Mucosa of descending colon (tissue), 3 donors: ENCODE measurements around the gene LRRTM4. TPM values are rescaled to one million over a fixed set of nuclear protein-coding genes. Genes with fewer than 3 reads are reported as not detected.

Experiments used
- ATAC-seq: fragments of 200-7000 bp; cut with Tn5 transposase; one replicate; pipeline ENCODE4 v1.9.1; 2020; ENCODE audit warnings: mild to moderate bottlenecking, moderate library complexity
- DNase-seq, 3 donors: peaks; one replicate each; pipeline ENCODE4 v3.0.0-alpha.2; 2020
- H3K36me3 ChIP-seq: fragments of 200-600 bp; one replicate; pipeline ENCODE4 v1.8.0; 2021; ENCODE audit warnings: low read depth, mild to moderate bottlenecking
- H3K4me1 ChIP-seq: fragments of 200-600 bp; one replicate; pipeline ENCODE4 v1.8.0; 2021; ENCODE audit warnings: low read depth, mild to moderate bottlenecking
- H3K4me3 ChIP-seq: fragments of 200-600 bp; one replicate; pipeline ENCODE4 v1.8.0; 2021; ENCODE audit warnings: mild to moderate bottlenecking
- H3K9me3 ChIP-seq: fragments of 200-600 bp; one replicate; pipeline ENCODE4 v1.8.0; 2021; ENCODE audit warnings: mild to moderate bottlenecking
- intact Hi-C, 2 donors: fragments of 100-400 bp; cut with DNase I in 1 of 2; cut with micrococcal nuclease in 1 of 2; formaldehyde crosslinking; loops; one replicate each; pipeline versions ENCODE4 v1.11.0 to v1.11.1; 2022; cut with DNase I, micrococcal nuclease
- total RNA-seq, 3 donors: library from RNA; stranded (reverse); fragmentation: NEBNext Ultra II Directional in 2 of 3; extraction: Animal tissue kit (Norgen Biotek cat#: 25700) in 2 of 3; gene quantifications; one replicate each; pipeline versions ENCODE4 v1.2.1 to v1.2.4, GENCODE V29; 2021 to 2023
- TF ChIP-seq, protein P1 (sequence below): fragments of 200-600 bp; IDR thresholded peaks from one replicate; pipeline ENCODE4 v1.8.0; 2022; ENCODE audit warnings: antibody characterized with exemption, mild to moderate bottlenecking
- donor health status: DM: no; HTN: no; CAD: no; lungs with moderate emphysema.
- donor health status: DM: no; HTN: no; CAD: no.
- donor health status: DM: no; HTN: yes; CAD: no.

The LRRTM4 gene
- total RNA-seq, 3 donors from 2014 or later, result 0.41 to 1.4 TPM; not detected in 1

DNA sequence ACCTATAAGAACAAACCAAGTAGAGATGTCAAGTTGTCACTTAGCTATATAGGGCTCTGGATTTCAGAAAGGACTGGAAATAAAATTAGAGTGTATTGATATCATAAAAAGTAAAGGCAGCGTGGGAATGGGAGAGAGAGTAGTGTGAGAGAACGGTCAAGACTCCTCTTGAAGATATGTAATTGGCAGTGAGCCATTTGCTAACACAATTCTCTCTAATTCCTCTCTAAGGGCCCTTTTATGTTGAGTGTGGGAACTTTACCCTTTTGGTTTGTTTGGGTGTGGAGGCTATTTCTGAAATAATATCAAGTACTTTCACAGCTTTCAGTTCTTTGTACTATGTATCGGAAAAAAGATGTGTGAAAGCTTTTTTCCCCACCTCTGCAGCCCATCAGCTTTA, 196.8 kb downstream of the LRRTM4 start:
- no peaks in the 10 kb centered on the region for H3K36me3 ChIP-seq
- intact Hi-C loops, result no loop called here
- H3K4me3 ChIP-seq, result no peak overlapping the region
- TF ChIP-seq, protein P1, sequence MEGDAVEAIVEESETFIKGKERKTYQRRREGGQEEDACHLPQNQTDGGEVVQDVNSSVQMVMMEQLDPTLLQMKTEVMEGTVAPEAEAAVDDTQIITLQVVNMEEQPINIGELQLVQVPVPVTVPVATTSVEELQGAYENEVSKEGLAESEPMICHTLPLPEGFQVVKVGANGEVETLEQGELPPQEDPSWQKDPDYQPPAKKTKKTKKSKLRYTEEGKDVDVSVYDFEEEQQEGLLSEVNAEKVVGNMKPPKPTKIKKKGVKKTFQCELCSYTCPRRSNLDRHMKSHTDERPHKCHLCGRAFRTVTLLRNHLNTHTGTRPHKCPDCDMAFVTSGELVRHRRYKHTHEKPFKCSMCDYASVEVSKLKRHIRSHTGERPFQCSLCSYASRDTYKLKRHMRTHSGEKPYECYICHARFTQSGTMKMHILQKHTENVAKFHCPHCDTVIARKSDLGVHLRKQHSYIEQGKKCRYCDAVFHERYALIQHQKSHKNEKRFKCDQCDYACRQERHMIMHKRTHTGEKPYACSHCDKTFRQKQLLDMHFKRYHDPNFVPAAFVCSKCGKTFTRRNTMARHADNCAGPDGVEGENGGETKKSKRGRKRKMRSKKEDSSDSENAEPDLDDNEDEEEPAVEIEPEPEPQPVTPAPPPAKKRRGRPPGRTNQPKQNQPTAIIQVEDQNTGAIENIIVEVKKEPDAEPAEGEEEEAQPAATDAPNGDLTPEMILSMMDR, result no peak
- H3K4me1 ChIP-seq, result no peaks in the 10 kb centered on the region
- H3K9me3 ChIP-seq, result no peaks in the 10 kb centered on the region
- DNase-seq (no peak), ATAC-seq (no peak)

DNA sequence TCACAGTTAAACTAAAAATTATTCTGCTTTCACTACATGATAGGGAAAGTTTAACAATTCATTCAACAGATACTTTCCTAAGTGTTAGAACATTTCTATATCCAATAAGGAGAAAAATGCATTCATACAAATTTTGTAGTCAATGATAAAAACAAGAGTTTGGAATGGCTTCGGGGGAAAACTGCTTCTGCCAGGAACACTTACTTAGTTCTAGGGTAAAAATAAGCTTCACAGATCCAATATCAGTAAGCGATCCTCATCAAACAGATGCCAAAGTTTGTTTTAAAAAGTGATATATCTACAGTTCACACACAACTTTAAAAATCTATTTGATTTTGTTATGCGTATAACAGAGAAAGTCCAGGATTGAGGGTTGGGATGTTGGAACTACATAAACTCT, 199.7 kb downstream of the LRRTM4 start:
- ATAC-seq (no peak), DNase-seq (no peak)
- Histone ChIP-seq H3K4me3 (no peak overlapping the region), H3K36me3 (no peaks in the 10 kb centered on the region), H3K4me1 (no peaks in the 10 kb centered on the region), H3K9me3 (no peaks in the 10 kb centered on the region)
- intact Hi-C loops, result no loop called here
- TF ChIP-seq, protein P1, result no peak

DNA sequence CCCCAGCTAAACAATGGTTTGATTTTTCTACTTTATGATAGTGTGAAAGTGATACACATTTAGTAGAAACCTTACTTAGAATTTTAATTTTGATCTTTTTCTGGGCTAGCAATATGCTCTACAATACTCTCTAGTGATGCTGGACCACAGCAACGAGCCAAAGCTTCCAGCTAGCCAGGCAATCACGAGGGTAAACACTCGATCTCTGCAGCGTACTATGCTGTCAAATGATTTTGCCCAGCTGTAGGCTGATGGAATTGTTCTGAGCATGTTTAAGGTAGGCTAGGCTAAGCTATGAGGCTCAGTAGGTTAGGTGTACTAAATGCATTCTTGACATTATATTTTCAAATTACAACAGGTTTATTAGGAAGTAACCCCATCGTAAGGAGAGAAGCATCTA, 207.5 kb downstream of the LRRTM4 start:
- intact Hi-C loops, result no loop called here
- no peak for ATAC-seq
- TF ChIP-seq, protein P1, result no peak
- Histone ChIP-seq H3K9me3 (no peaks in the 10 kb centered on the region), H3K4me1 (no peaks in the 10 kb centered on the region), H3K4me3 (no peak overlapping the region), H3K36me3 (no peaks in the 10 kb centered on the region)
- DNase-seq, result no peak

DNA sequence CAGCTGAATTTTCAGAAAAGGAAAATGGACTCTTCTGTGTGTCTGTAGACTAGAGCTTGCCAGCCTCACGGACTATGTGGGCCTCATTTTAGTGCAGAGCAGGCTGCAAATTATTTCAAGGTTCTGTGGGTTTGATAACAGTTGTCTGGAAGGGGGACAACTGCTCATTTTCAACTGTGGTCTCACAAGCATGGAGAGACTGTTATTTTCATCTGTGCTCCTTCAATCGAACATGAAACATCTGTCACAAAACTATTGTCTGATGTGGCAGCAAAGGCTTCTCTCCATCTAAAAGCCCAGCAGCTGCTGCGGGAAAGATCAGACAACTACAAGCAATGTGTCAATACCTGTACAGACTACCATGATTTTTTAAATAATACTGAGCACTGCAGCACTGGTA, 211.8 kb downstream of the LRRTM4 start:
- no peak for DNase-seq
- no peak for ATAC-seq
- Histone ChIP-seq H3K36me3 (no peaks in the 10 kb centered on the region), H3K4me1 (no peaks in the 10 kb centered on the region), H3K9me3 (no peaks in the 10 kb centered on the region), H3K4me3 (no peak overlapping the region)
- TF ChIP-seq, protein P1, result no peak
- intact Hi-C loops, result no loop called here

DNA sequence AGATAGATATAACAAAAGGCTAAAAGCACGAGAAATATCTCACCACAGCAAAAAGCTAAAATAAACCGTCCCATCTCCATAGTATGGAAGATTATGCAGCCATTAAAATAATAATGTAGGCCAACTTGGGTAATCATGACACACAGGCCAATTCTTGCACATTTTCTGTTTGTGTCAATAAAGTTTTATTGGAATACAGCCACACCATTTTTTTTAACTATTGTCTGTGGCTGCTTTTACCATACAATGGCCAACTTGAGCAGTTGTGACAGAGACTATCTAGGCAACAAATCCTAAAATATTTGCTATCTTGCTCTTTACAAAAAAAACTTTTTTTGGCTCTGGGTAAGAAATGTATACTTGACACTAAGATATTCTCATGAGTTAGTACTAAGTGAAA, 212.5 kb downstream of the LRRTM4 start:
- DNase-seq (no peak), ATAC-seq (no peak)
- TF ChIP-seq, protein P1, result no peak
- Histone ChIP-seq H3K9me3 (no peaks in the 10 kb centered on the region), H3K4me3 (no peak overlapping the region), H3K4me1 (no peaks in the 10 kb centered on the region), H3K36me3 (no peaks in the 10 kb centered on the region)
- intact Hi-C loops, result no loop called here

DNA sequence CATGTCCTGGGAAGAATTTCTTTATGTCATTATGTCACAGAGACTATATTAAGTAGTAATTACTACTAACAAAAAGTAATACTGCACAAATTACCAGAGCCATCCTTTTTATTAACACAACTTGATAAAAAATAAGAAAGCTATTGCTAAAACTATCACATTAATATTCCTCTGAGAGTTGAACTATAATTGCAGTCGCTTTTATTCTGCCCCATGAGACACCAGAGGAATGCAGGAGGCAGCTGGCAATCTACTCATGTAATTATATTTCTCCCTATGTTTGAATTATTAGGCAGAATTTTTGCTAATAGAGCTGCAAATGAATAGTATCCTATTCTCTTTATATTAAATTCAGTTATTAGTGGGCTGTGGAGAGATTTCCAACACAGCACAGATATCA, 220.7 kb downstream of the LRRTM4 start:
- TF ChIP-seq, protein P1, result no peak
- intact Hi-C loops, result no loop called here
- H3K36me3 ChIP-seq, result no peaks in the 10 kb centered on the region
- no peak overlapping the region for H3K4me3 ChIP-seq
- no peak for ATAC-seq
- DNase-seq, result no peak
- no peaks in the 10 kb centered on the region for H3K4me1 ChIP-seq
- H3K9me3 ChIP-seq, result no peaks in the 10 kb centered on the region
